RWPE1 (cell line): Measurements from ENCODE around the gene MT1E.
"Not testable (repeated sequence)": the region's sequence is repeated elsewhere in the genome, so short reads cannot be mapped to it uniquely, and the experiment has no call there.

Source experiments
- CTCF ChIA-PET: fragments of 350-600 bp; sonication (Branson Sonifier 250); formaldehyde crosslinking; extraction: SDS; loops from one replicate; lab custom pipeline; 2021; lab: Yijun Ruan, JAX
- POLR2A ChIA-PET: fragments of 400-600 bp; formaldehyde crosslinking; extraction: SDS; loops from one replicate; lab custom pipeline; 2020; ENCODE audit warnings: antibody characterized with exemption; ENCODE audit not compliant: low non-redundant PET; lab: Yijun Ruan, JAX
- DNase-seq: peaks from one replicate; pipeline ENCODE4 v3.0.0; 2012; ENCODE audit warnings: low spot score
- H3K27ac ChIP-seq: fragments of 450-650 bp; 2 replicates; pipeline ENCODE4 v1.5.1; 2017
- TF ChIP-seq, protein P1 (sequence below): fragments of 450-650 bp; conservative IDR thresholded peaks from 2 replicates; pipeline ENCODE4 v1.5.1; 2017; ENCODE audit warnings: low read depth, mild to moderate bottlenecking

The MT1E gene

DNA sequence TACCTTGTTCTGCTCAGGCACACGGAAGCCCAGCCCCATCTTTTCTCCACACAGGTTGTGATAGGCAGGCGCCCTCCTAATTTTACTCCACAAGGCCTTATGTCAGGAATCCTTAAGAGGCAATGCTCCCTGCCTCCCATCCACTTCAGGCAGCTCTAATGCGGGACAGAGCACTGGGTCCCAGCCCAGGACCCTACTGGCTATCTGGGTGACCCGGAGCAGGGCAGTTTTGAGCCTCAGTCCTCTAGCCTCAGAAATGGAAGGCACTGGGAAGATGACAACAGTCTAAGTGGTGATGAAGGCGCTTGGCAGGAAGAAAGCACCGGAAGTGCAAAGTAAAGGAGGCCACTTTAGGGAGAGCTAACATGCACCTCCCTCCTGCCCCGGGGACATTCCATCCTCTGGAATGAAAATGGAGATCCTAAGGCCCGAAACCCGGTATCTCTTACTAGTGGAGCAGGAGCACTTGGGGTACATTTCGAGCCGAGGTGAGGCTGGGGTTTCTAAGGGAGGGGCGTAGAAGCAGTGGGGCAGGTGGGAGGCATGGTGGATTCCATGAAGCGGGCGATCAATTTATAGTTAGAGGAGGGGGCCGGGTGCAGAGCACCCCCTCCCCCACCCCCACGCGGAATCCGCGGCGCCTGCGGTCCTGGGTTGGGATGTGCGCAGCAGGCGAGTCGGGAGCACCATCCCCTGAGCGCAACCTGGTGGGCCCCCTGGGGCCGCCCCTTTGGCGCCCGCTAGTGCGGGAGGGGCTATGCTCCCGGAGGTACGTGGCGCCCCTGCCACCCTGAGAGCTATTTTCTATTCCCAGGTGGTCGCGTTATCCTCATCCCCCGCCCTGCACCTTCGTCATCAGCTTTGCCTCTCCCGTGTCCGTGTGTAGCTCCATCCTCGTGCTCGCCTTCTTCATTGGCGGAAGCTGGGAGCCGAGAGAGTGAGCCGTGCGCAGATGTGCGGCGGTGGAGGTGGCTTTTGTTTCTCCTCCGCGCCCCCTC lies 37.1 kb downstream of the MT1E start:
- H3K27ac ChIP-seq = no peak overlapping the region
- ChIA-PET CTCF (interaction anchor here (0.7 kb wide), 1 partner anchor 72 kb away, joined by 3 read pairs; no protein-coding TSS in a partner anchor), POLR2A (no interaction called here)
- DNase-seq = no peak
- TF ChIP-seq, protein P1, sequence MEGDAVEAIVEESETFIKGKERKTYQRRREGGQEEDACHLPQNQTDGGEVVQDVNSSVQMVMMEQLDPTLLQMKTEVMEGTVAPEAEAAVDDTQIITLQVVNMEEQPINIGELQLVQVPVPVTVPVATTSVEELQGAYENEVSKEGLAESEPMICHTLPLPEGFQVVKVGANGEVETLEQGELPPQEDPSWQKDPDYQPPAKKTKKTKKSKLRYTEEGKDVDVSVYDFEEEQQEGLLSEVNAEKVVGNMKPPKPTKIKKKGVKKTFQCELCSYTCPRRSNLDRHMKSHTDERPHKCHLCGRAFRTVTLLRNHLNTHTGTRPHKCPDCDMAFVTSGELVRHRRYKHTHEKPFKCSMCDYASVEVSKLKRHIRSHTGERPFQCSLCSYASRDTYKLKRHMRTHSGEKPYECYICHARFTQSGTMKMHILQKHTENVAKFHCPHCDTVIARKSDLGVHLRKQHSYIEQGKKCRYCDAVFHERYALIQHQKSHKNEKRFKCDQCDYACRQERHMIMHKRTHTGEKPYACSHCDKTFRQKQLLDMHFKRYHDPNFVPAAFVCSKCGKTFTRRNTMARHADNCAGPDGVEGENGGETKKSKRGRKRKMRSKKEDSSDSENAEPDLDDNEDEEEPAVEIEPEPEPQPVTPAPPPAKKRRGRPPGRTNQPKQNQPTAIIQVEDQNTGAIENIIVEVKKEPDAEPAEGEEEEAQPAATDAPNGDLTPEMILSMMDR = no peak

DNA sequence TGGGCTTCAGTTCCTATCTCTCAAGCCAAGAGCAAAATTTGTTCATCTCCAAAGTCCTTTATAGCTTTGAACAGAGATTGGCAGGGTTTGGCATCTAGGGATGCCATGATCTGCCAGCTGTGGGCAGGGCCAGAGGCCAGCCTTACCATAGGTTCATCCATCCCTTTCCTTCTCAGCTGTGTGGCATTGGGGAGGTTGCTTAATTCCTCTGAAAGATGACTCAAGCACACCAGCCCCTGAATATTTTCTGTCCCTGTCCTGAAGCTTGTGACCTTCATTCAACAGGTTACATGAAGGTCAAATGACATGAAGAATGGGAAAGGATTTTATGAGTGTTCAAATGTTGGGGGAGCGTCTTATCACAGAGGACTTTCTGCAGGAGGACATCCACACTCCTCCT lies 38.9 kb downstream of the MT1E start:
- POLR2A ChIA-PET = no interaction called here
- CTCF ChIA-PET = no interaction called here
- no peak overlapping the region for H3K27ac ChIP-seq
- TF ChIP-seq, protein P1 = no peak
- no peak for DNase-seq

DNA sequence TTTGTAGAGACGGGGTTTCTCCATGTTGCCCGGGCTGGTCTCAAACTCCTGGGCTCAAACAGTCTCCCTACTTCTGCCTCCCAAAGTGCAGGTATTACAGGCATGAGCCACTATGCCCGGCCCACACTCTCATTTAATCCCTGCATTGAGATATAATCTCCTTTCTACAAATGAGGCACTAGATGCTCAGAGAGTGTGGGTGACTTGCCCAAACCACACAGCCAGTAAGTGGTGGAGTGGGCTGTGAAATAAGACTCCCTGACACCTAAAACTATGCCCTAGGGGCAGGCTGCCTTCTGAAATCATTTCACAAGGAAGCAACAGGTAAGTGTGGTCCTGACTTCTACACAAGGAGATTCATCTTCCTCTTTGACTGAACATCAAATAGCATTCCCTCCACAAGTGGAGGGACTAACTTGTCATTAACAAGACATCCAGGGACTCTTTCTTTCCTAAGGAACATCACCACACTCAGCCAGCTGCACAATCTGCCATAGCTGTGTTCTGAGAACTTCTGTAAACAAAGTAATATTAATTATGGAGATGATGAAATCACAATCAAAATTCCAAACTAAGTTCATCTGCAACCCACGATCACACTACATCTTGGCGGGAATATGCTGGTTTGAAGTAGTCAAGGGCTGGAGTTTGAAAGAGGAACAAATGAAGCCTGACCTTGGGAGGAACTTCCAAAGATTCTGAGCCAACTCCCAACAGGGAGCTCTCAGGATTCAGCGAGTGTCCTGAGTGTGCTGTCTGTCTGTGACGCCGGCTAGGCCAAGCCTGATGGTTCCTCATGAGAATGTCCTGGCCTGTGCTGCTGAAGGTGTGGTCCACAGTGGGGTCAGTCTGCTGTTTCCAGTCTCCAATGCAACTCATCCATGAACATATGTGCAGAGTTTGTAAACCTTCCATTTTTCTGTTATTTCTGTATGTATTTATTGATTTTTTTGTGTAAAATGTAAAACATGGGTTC lies 40.0 kb downstream of the MT1E start:
- POLR2A ChIA-PET, H3K27ac ChIP-seq, DNase-seq, CTCF ChIA-PET: not testable (repeated sequence)

DNA sequence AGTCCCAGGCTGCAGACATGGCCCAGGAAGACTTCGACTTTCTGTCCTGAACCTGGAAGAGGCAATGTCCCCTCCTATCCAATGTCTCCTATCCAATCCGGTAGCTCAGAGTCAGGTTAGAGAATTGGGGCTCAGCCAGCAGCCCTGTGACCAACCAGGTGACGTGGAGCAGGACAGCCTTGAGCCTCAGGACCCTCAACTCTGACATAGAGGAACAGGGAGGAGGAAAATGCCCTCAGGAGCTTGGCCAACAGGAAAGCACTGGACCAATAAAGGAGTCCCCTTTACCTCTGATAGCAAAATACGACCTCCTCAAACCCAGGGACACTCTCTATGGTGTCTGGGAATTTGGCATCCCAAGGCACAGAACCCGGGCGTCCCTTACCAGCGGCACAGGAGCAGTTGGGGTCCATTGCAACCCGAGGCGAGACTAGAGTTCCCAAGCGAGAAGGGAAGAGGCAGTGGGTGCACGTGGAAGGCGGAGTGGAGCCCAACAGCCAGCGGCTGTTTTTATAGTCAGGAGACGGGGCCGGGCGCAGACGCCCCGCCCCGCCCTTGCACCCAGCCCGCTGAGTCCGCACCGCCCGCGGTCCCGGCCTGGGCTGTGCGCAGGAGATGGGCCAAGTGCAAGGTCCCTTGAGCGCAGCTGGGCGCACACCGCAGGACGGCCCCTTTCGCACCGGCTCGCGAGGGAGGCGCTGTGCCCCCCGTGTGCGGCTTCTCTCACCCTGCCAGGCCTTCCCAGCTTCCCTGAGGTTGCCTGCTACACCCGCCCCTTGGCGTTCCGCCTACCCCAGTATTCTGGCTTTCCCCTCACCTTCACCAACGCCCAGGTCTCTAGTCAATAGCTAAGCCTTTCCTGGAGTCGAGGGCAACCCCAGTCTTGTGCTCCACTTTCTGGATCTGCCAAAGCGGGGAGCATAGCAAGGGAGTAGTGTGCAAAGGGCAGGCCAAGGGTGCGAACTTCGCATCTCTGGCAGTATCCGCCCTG lies 42.3 kb downstream of the MT1E start, which contains the start of gene MT1G:
Gene MT1G, minus strand, starts transcription at position 485 of the 991 bp plus-strand sequence. Its CDS starts 72 bp downstream, at position 413.
- DNase-seq = no peak
- H3K27ac ChIP-seq = no peak within 1 kb of the TSS
- POLR2A ChIA-PET = no interaction called here
- CTCF ChIA-PET = no interaction called here
- TF ChIP-seq, protein P1 = no peak

DNA sequence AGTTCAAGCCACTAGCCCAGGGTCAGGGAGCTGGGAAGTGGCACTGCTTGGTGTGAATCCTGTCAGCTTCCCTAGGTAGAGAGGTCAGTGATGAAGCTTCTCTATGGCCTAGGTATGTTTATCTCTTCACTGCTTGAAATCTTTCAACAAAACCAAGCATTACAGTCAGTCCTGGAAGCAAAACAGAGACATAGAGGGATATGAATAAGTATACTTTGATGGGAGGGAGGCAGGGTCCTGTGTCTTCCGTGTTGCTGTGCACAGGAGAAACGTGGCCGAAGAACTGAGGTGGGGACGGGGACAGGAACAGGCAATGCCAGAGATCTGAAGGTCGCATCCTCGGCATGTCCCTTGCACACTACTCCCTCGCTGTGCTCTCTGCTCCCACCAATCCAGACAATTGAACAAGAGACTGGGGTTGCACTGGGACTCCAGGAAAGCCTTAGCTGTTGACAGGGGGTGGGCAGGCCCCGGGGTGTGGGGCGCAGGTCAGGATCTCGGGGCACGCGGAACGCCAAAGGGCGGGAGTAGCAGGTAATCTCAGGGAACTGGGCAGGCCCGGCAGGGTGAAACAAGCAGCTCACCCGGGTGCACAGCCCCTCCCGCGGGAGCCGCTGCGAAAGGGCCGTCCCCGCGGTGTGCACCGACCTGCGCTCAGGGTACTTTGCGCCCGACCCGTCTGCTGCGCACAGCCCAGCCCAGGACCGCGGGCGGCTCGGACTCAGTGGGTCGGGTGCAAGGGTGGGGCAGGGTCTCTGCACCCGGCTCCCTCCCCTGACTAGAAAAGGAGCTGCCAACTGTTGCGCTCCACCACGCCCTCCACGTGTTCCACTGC lies 43.6 kb downstream of the MT1E start, which contains the start of gene MT1H:
Gene MT1H, plus strand, starts transcription at position 810 of the 835 bp plus-strand sequence. CDS start 71 bp downstream, outside the sequence.
- DNase-seq = no peak
- ChIA-PET POLR2A (no interaction called here), CTCF (no interaction called here)
- TF ChIP-seq, protein P1 = no peak
- no peak within 1 kb of the TSS for H3K27ac ChIP-seq
